Skeletal muscle cell (primary cell): ENCODE data around the gene THSD8.

Experiments
- DNase-seq: peaks from one replicate; pipeline ENCODE4 v3.0.0-alpha.2; 2010; ENCODE audit warnings: low read depth
- H3K4me3 ChIP-seq: 2 replicates; pipeline ENCODE4 v1.5.1; 2011; ENCODE audit warnings: low read depth, mild to moderate bottlenecking, control low read depth, low read length, moderate library complexity

Gene THSD8

GRCh38 chr19:12801466-12802266, at the start of gene THSD8, which contains the start of gene PRDX2:
THSD8 (plus strand) TSS chr19:12802069; CDS start chr19:12802072, 3 bp downstream.
PRDX2 (minus strand) TSS chr19:12801800; CDS start chr19:12801261, 539 bp downstream.
- DNase-seq: no peak
- H3K4me3 ChIP-seq: peak within 1 kb of the TSS; percentile 92

GRCh38 chr19:12754465-12755196, 47.2 kb upstream of the THSD8 start:
- no peak overlapping the region for H3K4me3 ChIP-seq

GRCh38 chr19:12756150-12756883, 45.6 kb upstream of the THSD8 start:
- H3K4me3 ChIP-seq: no peak overlapping the region
- no peak for DNase-seq

More at GRCh38 chr19:12754465-12755196, 47.2 kb upstream of the THSD8 start:
- no peak for DNase-seq

GRCh38 chr19:12757544-12758274, 44.2 kb upstream of the THSD8 start:
- peak overlapping the region; percentile 45 for H3K4me3 ChIP-seq

GRCh38 chr19:12759686-12760085, 42.2 kb upstream of the THSD8 start:
- no peak for DNase-seq
- H3K4me3 ChIP-seq: no peak overlapping the region

More at GRCh38 chr19:12757544-12758274, 44.2 kb upstream of the THSD8 start:
- DNase-seq: no peak

GRCh38 chr19:12763100-12763499, 38.8 kb upstream of the THSD8 start:
- no peak overlapping the region for H3K4me3 ChIP-seq
- DNase-seq: no peak

GRCh38 chr19:12764698-12765097, 37.2 kb upstream of the THSD8 start:
- H3K4me3 ChIP-seq: no peak overlapping the region

GRCh38 chr19:12766051-12766521, 35.8 kb upstream of the THSD8 start:
- no peak for DNase-seq
- peak overlapping the region; percentile 57 for H3K4me3 ChIP-seq

More at GRCh38 chr19:12764698-12765097, 37.2 kb upstream of the THSD8 start:
- DNase-seq: no peak

- DNase-seq: no peak
- H3K4me3 ChIP-seq: no peak overlapping the region
Observed at GRCh38 chr19:12767150-12767549, 34.7 kb upstream of the THSD8 start.

GRCh38 chr19:12767666-12768065, 34.2 kb upstream of the THSD8 start:
- no peak overlapping the region for H3K4me3 ChIP-seq
- DNase-seq: no peak

- H3K4me3 ChIP-seq: no peak overlapping the region
- DNase-seq: no peak
Observed at GRCh38 chr19:12769689-12770088, 32.2 kb upstream of the THSD8 start.

GRCh38 chr19:12770922-12771321, 30.9 kb upstream of the THSD8 start:
- DNase-seq: no peak
- H3K4me3 ChIP-seq: no peak overlapping the region

- no peak for DNase-seq
- H3K4me3 ChIP-seq: no peak overlapping the region
Observed at GRCh38 chr19:12772323-12772722, 29.5 kb upstream of the THSD8 start.

- no peak for DNase-seq
- no peak overlapping the region for H3K4me3 ChIP-seq
Observed at GRCh38 chr19:12773571-12773970, 28.3 kb upstream of the THSD8 start.

GRCh38 chr19:12774588-12775555, 27.0 kb upstream of the THSD8 start, which contains the start of gene HOOK2:
HOOK2 (minus strand) TSS chr19:12775552; CDS start chr19:12775449, 103 bp downstream.
- no peak for DNase-seq
- peak within 1 kb of the TSS; percentile 77 for H3K4me3 ChIP-seq

GRCh38 chr19:12777217-12778016, 24.5 kb upstream of the THSD8 start:
- peak overlapping the region; percentile 61 for H3K4me3 ChIP-seq
- no peak for DNase-seq
